Ovary (tissue), 3 donors: ENCODE data around the gene KCNMB2.

Experiments used
- CTCF ChIP-seq, 3 donors: fragments of 450-650 bp in 2 of 3; fragments of 200-600 bp in 1 of 3; IDR thresholded peaks; one replicate each; pipeline versions ENCODE4 v1.5.1 to v1.8.0; 2016 to 2022; ENCODE audit warnings: antibody characterized with exemption in 3 of 3, mild to moderate bottlenecking in 1 of 3
- EP300 ChIP-seq: sonication (generic); formaldehyde crosslinking; IDR thresholded peaks from one replicate; pipeline ENCODE4 v1.6.1; 2017; ENCODE audit warnings: antibody characterized with exemption
- POLR2A ChIP-seq: fragments of 450-650 bp; IDR thresholded peaks from one replicate; pipeline ENCODE4 v1.6.1; 2017; ENCODE audit warnings: antibody characterized with exemption, mild to moderate bottlenecking, moderate library complexity
- donor health status: DM: no; HTN: no; CAD: no.

- no peak for TF ChIP-seq CTCF (IDR thresholded peaks at IDR 0.05)
- no peak for TF ChIP-seq POLR2A
- no peak for TF ChIP-seq EP300
Observed at GRCh38 chr3:178588628-178589027, 52.4 kb downstream of the KCNMB2 start.
